Omental fat pad (tissue), 4 donors: Measurements from ENCODE around the gene CTSW. TPM values are rescaled to one million over a fixed set of nuclear protein-coding genes. Genes with fewer than 3 reads are reported as not detected.

Source experiments
- ATAC-seq: fragments of 150-250 bp; one replicate; pipeline ENCODE4 v1.9.1; 2016; ENCODE audit warnings: mild to moderate bottlenecking, moderate library complexity; ENCODE audit not compliant: low FRiP score
- DNase-seq: peaks from one replicate; pipeline ENCODE4 v3.0.0-alpha.2; 2019; ENCODE audit warnings: low spot score
- CTCF ChIP-seq, 3 donors: fragments of 450-650 bp; IDR thresholded peaks; one replicate each; pipeline ENCODE4 v1.5.1; 2016 to 2017; ENCODE audit warnings: antibody characterized with exemption in 3 of 3, mild to moderate bottlenecking in 3 of 3, moderate library complexity in 2 of 3
- total RNA-seq, 4 donors: library from RNA; depleted of rRNA; stranded (reverse); fragments of >200 nt; gene quantifications; one replicate each; pipeline ENCODE4 v1.1.0, GENCODE V29; 2016

The CTSW gene
- total RNA-seq, 4 donors from 2014 or later = 1.6 to 3.9 (median 2.8) TPM

GRCh38 chr11:65865550-65866172, 14.0 kb upstream of the CTSW start:
- no peak for DNase-seq
- ATAC-seq = no peak

GRCh38 chr11:65866509-65867283, 12.9 kb upstream of the CTSW start:
- TF ChIP-seq CTCF (IDR thresholded peaks at IDR 0.05) = no peak
- DNase-seq (no peak), ATAC-seq (no peak)

More at GRCh38 chr11:65865550-65866172, 14.0 kb upstream of the CTSW start:
- TF ChIP-seq CTCF (IDR thresholded peaks at IDR 0.05) = no peak

- no peak for TF ChIP-seq CTCF (IDR thresholded peaks at IDR 0.05)
- ATAC-seq (no peak), DNase-seq (no peak)
These were observed 12.2 kb upstream of the CTSW start for GRCh38 chr11:65867284-65868071.

- ATAC-seq (no peak), DNase-seq (no peak)
- no peak for TF ChIP-seq CTCF (IDR thresholded peaks at IDR 0.05)
These were observed 11.5 kb upstream of the CTSW start for GRCh38 chr11:65868076-65868667.

GRCh38 chr11:65868907-65869306, 10.7 kb upstream of the CTSW start:
- ATAC-seq = no peak
- no peak for DNase-seq
- TF ChIP-seq CTCF (IDR thresholded peaks at IDR 0.05) = no peak

- TF ChIP-seq CTCF (IDR thresholded peaks at IDR 0.05) = no peak
- ATAC-seq (no peak), DNase-seq (no peak)
These were observed 9.9 kb upstream of the CTSW start for GRCh38 chr11:65869643-65870306.
